GM19035 (cell line): ENCODE data around the gene TSHB.

Source experiments
- ATAC-seq: cut with Tn5 transposase; IDR thresholded peaks from one replicate; pipeline ENCODE4 v1.9.1; 2021; ENCODE audit not compliant: unreplicated experiment

TSHB gene

DNA sequence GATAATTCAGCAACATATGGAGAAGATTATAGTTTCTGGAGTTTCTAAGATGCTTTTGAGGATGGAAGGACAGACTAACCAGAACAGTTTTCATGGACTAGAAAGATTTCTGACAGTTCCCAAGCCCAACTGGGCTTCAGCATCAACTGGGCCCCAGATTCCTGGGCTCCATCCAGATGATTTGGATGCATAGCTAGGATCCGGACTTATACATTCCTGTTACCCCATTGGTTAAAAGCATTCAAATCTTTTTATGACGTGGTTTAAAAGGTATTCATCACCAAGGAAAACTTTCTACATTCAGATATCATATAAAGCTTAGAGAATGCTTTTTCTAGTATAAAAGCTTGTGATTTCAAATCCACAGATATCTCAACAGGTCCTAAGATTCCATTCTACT lies 29.7 kb downstream of the TSHB start:
- ATAC-seq, result no peak

- ATAC-seq, result no peak
These were observed 30.9 kb downstream of the TSHB start for GRCh38 chr1:115060501-115060900.

GRCh38 chr1:115062542-115063004 lies 32.9 kb downstream of the TSHB start:
- no peak for ATAC-seq

- ATAC-seq, result no peak
These were observed 33.7 kb downstream of the TSHB start for GRCh38 chr1:115063228-115063901.

DNA sequence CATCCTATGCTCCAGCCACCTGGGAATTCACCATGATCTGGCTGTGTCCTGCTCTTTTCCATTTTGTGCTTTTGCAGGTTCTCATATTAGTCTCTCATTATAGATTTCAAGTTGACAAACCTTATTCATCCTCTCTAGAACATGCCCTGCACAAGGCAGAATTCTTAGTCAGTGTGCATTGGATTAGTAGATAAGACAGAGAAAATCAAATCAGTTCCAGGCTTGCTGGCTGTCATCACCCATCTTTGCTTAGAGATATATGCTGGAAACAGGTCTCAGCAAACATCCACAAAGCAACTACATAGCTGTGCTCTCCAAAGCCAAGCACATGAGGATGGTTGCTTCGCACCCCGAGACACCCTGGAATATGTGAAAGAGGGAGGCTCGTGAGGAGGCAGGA lies 34.8 kb downstream of the TSHB start:
- no peak for ATAC-seq

- ATAC-seq, result no peak
These were observed 35.4 kb downstream of the TSHB start for GRCh38 chr1:115065021-115065420.

DNA sequence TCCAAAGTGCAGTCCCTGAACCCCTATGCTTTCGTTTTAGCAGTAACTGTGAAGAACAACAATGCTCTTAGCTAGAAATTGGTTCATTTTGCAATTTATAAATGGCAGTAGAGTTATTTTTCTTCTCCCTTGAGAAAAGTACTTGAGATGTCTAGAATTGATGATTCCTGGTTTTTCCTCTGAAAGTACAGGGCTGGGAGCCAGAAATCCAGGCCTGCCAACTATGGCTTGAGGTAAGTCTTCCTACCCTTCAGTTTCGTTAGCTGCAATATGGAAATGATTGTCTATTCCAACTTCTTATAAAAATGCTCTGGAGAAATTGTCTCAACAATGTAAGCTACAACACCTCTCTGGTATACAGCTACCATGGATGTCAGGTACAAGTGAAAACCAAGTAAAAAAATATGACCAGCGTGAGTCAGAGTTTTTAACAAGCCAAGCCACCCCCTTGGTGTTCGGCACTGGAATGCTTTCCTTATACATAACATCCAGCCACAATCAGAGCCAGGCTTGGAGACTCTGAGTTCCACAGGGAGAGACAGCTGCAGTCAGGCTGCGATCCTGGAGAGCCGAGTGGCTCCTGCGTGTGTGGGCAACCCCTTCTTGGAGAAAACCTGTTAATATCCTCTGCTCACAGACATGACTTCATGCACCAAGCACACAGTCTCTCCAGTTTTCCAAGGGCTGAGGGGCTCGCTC lies 37.7 kb downstream of the TSHB start:
- ATAC-seq, result no peak

- no peak for ATAC-seq
These were observed 39.4 kb downstream of the TSHB start for GRCh38 chr1:115068826-115069585.

DNA sequence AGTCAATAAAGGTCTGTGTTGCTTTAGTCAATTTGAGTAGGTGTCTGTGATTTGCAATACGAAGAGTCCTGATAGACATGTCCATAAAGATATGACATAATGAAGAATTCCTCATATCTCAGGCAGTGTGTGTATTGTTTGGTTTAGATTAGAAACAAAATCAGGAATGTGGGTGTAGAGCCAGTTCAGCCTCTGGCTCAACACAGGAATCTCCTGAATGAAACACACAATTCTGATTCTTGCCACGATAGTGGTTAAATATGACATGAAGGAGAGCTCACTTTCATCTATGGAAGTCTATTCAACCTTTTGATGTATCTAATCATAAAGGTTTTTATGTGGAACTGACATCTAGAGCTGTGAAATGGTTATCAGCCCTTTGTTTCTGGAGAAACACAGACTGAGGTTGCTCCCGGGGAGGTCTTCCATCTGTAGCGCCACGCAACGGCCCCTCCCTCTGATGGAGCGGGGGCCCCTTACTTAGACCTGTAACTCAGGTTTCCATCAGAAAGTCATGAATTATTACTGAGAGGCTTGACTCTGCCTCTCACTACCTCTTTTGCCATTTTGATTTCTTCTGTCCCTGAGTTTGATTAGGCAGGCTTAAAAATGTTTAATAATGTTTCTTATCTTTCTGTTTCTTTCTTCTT lies 40.2 kb downstream of the TSHB start:
- ATAC-seq, result no peak

DNA sequence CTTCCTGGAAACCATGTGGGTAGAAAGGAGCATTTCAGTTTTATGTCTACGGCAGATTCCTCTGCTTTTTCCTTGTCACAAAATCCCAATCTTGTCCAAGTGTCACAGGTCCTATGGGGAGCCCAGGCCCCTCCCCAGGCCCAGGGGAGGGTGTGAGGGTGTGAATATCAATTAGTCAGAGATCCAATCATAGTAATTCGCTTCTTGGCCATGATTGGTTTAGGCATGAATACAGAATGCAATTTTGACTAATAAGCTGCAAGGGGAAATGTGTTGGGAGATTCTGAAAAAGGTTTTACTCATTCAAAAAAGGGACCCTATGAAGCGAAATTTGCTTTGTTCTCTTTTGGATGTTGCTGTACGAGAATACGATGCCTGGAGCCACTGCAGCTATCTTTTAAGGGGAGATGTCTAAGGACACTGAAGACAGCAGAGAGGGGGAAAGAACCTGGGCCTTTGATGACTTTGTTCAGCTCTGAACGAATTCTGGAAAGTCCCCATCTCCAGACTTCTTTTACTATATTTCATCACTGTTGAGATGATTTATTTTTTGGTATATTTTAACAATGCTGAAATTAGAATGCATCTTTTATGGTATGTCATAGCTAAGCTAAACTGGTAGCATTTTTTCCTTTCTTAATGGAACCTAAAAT lies 41.5 kb downstream of the TSHB start:
- ATAC-seq, result no peak

DNA sequence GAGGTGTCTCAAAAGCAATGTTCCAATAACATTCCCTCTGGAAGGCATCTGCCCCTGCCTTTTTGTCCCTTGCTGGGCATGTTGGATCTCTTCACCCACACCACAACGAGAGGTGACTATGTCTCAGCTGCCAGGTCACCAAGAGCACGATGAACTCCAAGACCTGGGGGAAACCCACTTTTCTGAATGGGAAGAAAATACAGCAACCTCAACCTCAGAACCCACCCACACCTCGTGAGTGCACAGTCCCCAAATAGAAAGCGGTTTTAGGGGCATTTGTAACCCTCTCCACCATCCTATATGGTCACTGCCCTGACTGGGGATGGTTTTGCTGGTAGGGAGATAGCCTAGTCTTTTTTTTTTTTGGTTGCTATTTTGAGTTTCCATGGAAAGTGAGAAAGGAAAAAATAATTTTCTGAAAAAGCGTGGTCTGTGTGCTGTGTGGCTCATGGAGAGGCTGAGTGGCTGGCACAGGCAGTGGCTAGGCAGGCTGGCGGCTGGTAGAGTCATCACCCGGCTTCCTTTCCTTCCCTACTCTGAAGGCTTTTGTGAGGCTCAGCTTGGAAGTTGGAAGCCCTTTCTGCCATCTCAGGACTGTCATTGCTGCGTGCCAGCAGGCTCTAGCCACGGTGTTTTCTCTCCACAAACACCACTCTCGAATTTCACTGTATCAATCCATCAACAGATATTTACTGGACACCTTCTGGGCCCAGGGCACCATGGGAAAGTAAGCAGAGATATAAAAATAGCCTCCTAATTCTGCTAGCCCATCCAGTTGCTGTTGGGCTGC lies 43.9 kb downstream of the TSHB start:
- no peak for ATAC-seq

GRCh38 chr1:115074839-115075534 lies 45.4 kb downstream of the TSHB start:
- ATAC-seq, result no peak

DNA sequence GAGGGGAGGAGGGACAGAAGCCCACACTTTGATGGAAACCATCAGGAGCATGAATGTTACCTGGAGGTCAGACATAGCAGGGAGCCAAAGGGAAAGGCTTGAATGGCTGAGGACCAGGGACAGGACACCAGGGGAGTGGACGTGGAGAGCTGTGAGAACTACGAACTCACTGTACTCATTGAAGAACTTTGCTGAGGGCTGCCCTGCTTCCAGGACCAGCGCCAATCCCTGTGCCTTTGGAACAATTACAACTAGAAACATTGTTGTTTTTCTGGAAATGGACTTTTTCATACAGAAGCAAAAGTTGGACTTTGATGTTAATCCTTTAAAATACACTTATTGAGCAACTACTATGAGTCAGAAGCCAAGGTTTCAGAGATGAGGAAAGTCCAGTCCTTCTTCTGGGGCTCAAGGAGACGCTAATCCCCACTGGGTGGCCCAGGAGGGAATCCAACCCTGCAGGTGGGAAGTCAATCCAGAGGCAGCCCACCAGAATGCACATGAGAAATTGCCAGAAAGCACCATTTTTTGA lies 46.8 kb downstream of the TSHB start:
- ATAC-seq, result no peak

- ATAC-seq, result no peak
These were observed 47.8 kb downstream of the TSHB start for GRCh38 chr1:115077286-115077983.

- ATAC-seq, result no peak
These were observed 48.3 kb downstream of the TSHB start for GRCh38 chr1:115077984-115078330.

- ATAC-seq, result no peak
These were observed 49.1 kb downstream of the TSHB start for GRCh38 chr1:115078708-115079107.

- ATAC-seq, result no peak
These were observed 53.3 kb downstream of the TSHB start for GRCh38 chr1:115082949-115083348.
